ENCODE measurements around the gene MATN3. TPM values are rescaled to one million over a fixed set of nuclear protein-coding genes. Genes with fewer than 3 reads are reported as not detected.

MATN3 gene
- total and polyA plus RNA-seq, 8 donors = 0.53 to 7.0 (median 0.87) TPM; not detected in 3

- intact Hi-C loops (cut with DNase I; ENCODE audit: low total_unique reads) = no loop called here
- H3K27me3 ChIP-seq = peaks cover 0 to 5% (median 0%) of the 10 kb centered on the region in 3 donors
- H3K4me1 ChIP-seq = peaks cover 15 to 38% (median 30%) of the 10 kb centered on the region in 4 donors
- WGBS, 5 donors = 6 to 19% (median 9%) methylated on average over 5 of the region's 5 CpGs
- H3K9me3 ChIP-seq = no peaks in the 10 kb centered on the region
- peak; percentile 56 to 93 for DNase-seq
- H3K4me3 ChIP-seq = peak overlapping the region; percentile 61 to 87 (median 77)
- TF ChIP-seq POLR2AphosphoS5 (IDR thresholded peaks at IDR 0.05) (peak in 1 of 3 donors; percentile 8), EP300 (IDR thresholded peaks at IDR 0.05) (no peak)
- no peaks in the 10 kb centered on the region for H3K36me3 ChIP-seq
- H3K27ac ChIP-seq = peak overlapping the region; percentile 66 to 99 (median 98)
Observed at GRCh38 chr2:20052861-20053281, 40.4 kb upstream of the MATN3 start.

- WGBS, 5 donors = 1 to 3% (median 2%) methylated on average over 10 of the region's 10 CpGs
- no peaks in the 10 kb centered on the region for H3K9me3 ChIP-seq
- TF ChIP-seq EP300 (IDR thresholded peaks at IDR 0.05) = no peak
- no peak for TF ChIP-seq POLR2AphosphoS5 (IDR thresholded peaks at IDR 0.05)
- no peak for TF ChIP-seq POLR2A (IDR thresholded peaks at IDR 0.05)
- TF ChIP-seq CTCF (IDR thresholded peaks at IDR 0.05) = no peak
- H3K4me3 ChIP-seq = peak overlapping the region; percentile 61 to 87 (median 77)
- DNase-seq = peak in 1 of 2 donors; percentile 81
- peak overlapping the region; percentile 92 to 99 (median 98) for H3K27ac ChIP-seq
- peaks cover 0 to 5% (median 0%) of the 10 kb centered on the region in 3 donors for H3K27me3 ChIP-seq
- H3K36me3 ChIP-seq = no peaks in the 10 kb centered on the region
- intact Hi-C loops (cut with DNase I; ENCODE audit: low total_unique reads) = no loop called here
- H3K4me1 ChIP-seq = peaks cover 15 to 41% (median 32%) of the 10 kb centered on the region in 4 donors
Observed at GRCh38 chr2:20052229-20052851, 39.9 kb upstream of the MATN3 start.

DNA sequence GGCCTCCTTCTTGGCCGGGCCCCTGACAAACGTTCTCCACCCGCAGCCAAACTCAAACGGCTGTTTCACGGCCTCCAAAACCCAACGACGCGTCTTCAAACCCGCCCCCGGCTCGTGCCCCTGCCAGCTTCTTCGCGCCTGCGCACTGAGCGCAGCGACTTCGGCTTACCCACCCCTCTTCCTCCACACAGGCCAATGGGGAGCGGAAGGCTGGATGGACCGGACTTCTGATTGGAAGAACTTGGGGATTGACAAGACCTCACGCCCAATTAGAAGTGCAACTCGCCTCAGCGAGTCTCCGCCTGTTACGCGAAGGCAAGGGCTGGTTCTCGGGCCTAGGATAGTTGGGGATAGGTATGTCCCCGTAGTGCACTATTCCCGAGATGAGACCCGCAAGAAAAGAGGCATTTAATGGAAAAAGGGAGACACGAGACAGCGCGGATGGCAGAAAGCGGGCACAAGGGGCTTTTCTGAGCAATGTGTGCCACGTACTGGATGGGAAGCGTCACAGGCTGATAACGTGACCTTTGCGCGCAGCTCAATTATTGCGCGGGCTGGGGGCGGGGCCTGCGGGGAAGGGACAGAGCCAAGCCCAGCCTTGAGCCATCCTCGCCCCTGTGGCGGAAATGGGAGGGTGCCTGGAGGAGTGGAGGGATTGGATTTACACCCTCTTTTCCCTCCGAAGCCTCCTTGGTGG is 39.2 kb upstream of the MATN3 start, which contains the start of gene LAPTM4A:
TSS of gene LAPTM4A (minus strand) at position 97 of the 697 bp plus-strand sequence. CDS start 108 bp downstream, outside the sequence.
- TF ChIP-seq POLR2AphosphoS5 (IDR thresholded peaks at IDR 0.05) (peak; percentile 93 to 95 (median 94)), POLR2A (IDR thresholded peaks at IDR 0.05) (peak in 2 of 4 donors; percentile 74 to 89), EP300 (IDR thresholded peaks at IDR 0.05) (peak; percentile 69), CTCF (IDR thresholded peaks at IDR 0.05) (peak in 2 of 7 experiments; percentile 7 to 38)
- Histone ChIP-seq H3K4me3 (peak within 1 kb of the TSS; percentile 61 to 87 (median 77)), H3K27me3 (peaks cover 0 to 5% (median 0%) of the 10 kb centered on the region in 3 donors), H3K9me3 (no peaks in the 10 kb centered on the region), H3K27ac (peak within 1 kb of the TSS; percentile 92 to 99 (median 98)), H3K4me1 (peaks cover 15 to 45% (median 32%) of the 10 kb centered on the region in 4 donors), H3K36me3 (no peaks in the 10 kb centered on the region)
- WGBS, 5 donors = 0% methylated on average over 30 to 45 of the region's 45 CpGs
- DNase-seq = peak; percentile 99 to 100
- intact Hi-C loops (cut with DNase I; ENCODE audit: low total_unique reads) = no loop called here

DNA sequence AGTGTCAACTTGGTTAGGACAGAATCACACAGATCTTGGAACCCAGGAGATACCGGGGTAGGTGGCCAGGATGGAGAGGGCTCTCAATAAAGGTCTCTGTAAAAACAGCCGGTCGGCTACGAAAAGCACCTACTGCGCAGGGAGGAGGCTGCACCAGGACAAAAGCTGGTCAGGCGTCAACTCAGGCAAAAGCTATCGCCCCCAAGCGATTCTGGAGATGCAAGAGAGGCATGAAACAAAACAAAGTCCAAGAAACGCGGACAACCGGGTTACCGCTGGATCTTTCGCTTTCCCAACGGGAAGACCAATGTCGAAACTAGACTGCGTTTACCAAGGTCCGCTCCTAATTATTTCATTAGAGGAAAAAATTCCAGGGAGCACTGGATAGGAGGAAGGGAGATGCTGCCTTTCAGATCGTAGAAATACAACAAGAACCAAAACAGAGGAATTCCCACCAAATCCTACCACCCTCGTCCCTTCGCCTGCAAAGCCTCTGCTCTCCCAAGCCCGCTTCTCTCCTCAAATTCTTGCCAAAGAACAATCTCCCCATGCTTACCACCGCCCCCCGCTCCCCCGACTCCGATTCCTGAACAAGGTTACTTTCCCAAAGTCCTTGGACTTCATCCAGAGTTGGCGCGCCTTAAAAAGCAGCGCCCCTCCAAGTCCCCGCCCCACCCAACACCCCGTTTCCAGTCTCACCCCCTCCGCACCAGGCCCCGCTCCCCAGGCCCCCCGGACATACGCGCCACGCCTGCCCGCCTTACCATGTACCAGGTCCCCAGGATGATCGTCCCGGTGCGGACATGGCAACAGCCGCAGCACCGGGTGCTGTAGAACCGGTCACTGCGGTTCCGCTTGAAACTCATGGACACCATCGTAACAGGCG is 38.4 kb upstream of the MATN3 start:
- WGBS, 5 donors = 0 to 1% (median 0%) methylated on average over 36 to 47 of the region's 47 CpGs
- TF ChIP-seq POLR2AphosphoS5 (IDR thresholded peaks at IDR 0.05) = no peak
- TF ChIP-seq POLR2A (IDR thresholded peaks at IDR 0.05) = no peak
- TF ChIP-seq EP300 (IDR thresholded peaks at IDR 0.05) = no peak
- TF ChIP-seq CTCF (IDR thresholded peaks at IDR 0.05) = no peak
- peak; percentile 41 to 83 for DNase-seq
- Histone ChIP-seq H3K27ac (peak overlapping the region; percentile 89 to 99 (median 98)), H3K27me3 (peaks cover 0 to 5% (median 0%) of the 10 kb centered on the region in 3 donors), H3K9me3 (no peaks in the 10 kb centered on the region), H3K4me1 (peaks cover 17 to 51% (median 34%) of the 10 kb centered on the region in 4 donors), H3K36me3 (no peaks in the 10 kb centered on the region), H3K4me3 (peak overlapping the region; percentile 61 to 87 (median 77))
- intact Hi-C loops (cut with DNase I; ENCODE audit: low total_unique reads) = no loop called here
